ENCODE data around the gene EPB41L4B.
"Not testable (repeated sequence)": the region's sequence is repeated elsewhere in the genome, so short reads cannot be mapped to it uniquely, and the experiment has no call there.

- TF ChIP-seq, protein P1, sequence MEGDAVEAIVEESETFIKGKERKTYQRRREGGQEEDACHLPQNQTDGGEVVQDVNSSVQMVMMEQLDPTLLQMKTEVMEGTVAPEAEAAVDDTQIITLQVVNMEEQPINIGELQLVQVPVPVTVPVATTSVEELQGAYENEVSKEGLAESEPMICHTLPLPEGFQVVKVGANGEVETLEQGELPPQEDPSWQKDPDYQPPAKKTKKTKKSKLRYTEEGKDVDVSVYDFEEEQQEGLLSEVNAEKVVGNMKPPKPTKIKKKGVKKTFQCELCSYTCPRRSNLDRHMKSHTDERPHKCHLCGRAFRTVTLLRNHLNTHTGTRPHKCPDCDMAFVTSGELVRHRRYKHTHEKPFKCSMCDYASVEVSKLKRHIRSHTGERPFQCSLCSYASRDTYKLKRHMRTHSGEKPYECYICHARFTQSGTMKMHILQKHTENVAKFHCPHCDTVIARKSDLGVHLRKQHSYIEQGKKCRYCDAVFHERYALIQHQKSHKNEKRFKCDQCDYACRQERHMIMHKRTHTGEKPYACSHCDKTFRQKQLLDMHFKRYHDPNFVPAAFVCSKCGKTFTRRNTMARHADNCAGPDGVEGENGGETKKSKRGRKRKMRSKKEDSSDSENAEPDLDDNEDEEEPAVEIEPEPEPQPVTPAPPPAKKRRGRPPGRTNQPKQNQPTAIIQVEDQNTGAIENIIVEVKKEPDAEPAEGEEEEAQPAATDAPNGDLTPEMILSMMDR (IDR thresholded peaks at IDR 0.05), result not testable (repeated sequence)
- TF ChIP-seq POLR2A (IDR thresholded peaks at IDR 0.05), result not testable (repeated sequence)
These were observed 194.2 kb downstream of the EPB41L4B start for GRCh38 chr9:109126671-109127070.
